HCT116 (cell line): ENCODE measurements around the gene CTSW. TPM values are rescaled to one million over a fixed set of nuclear protein-coding genes. Genes with fewer than 3 reads are reported as not detected.

Experiments
- ATAC-seq: fragments of 200-7000 bp; cut with Tn5 transposase; 2 replicates; pipeline ENCODE4 v1.9.1; 2020; ENCODE audit warnings: mild to moderate bottlenecking, moderate library complexity
- BruUV-seq: library from RNA; stranded (reverse); fragments of 400-500 nt; replicated peaks from 2 replicates; lab custom pipeline; 2021; lab: Mats Ljungman, UMichigan
- CTCF ChIA-PET: fragments of 300-600 bp; sonication (Branson Sonifier 250); formaldehyde crosslinking; loops from one replicate; lab custom pipeline; 2021; ENCODE audit warnings: antibody characterized with exemption; lab: Charles Lee
- POLR2A ChIA-PET: fragments of 300-600, 350-600 bp; sonication (Branson Sonifier 250); formaldehyde crosslinking; loops from one replicate; lab custom pipeline; 2021; ENCODE audit warnings: antibody characterized with exemption; lab: Charles Lee
- RAD21 ChIA-PET, 2 experiments: fragments of 300-600 bp; sonication (Branson Sonifier 250); formaldehyde crosslinking; loops; one replicate each; lab custom pipeline; 2023; ENCODE audit warnings: low total read pairs in 2 of 2; ENCODE audit not compliant: uncharacterized antibody in 2 of 2, unreplicated experiment in 2 of 2, low non-redundant PET in 1 of 2; lab: Charles Lee
- DNase-seq: peaks from one replicate; pipeline ENCODE4 v3.0.0-alpha.2; 2010; ENCODE audit warnings: low read depth, low spot score
- H2AFZ ChIP-seq: fragments of 200-600 bp; shearing (Covaris generic), sonication (generic); 2 replicates; pipeline ENCODE4 v1.6.1; 2017; ENCODE audit warnings: low read depth, mixed run types, mixed read lengths, antibody characterized with exemption, low read length; ENCODE audit not compliant: poor library complexity, severe bottlenecking
- H3K27ac ChIP-seq: 2 replicates; pipeline ENCODE4 v1.5.1; 2012; ENCODE audit warnings: low read depth, low read length
- H3K27me3 ChIP-seq: fragments of 200-600 bp; sonication (generic); 2 replicates; pipeline ENCODE4 v1.6.1; 2016; ENCODE audit warnings: mixed run types, low read length, mixed read lengths; ENCODE audit not compliant: insufficient read depth
- H3K36me3 ChIP-seq, 2 experiments: fragments of 200-500 bp in 1 of 2; fragments of 200-600 bp in 1 of 2; sonication (Bioruptor generic) in 1 of 2; sonication (generic) in 1 of 2; 2 replicates each; pipeline versions ENCODE4 v1.5.1 to v1.6.1; 2014 to 2016; ENCODE audit warnings: low read length in 2 of 2, inconsistent platforms in 1 of 2, mixed read lengths in 1 of 2, mixed run types in 1 of 2; ENCODE audit not compliant: insufficient read depth in 2 of 2, control insufficient read depth in 1 of 2
- H3K4me1 ChIP-seq, 2 experiments: fragments of 200-600 bp in 1 of 2; sonication (generic) in 1 of 2; 2 replicates each; pipeline versions ENCODE4 v1.5.1 to v1.6.1; 2012 to 2017; ENCODE audit warnings: low read length in 2 of 2, inconsistent platforms in 1 of 2, mild to moderate bottlenecking in 1 of 2, mixed read lengths in 1 of 2, mixed run types in 1 of 2, moderate library complexity in 1 of 2; ENCODE audit not compliant: insufficient read depth in 2 of 2, control insufficient read depth in 1 of 2
- H3K4me2 ChIP-seq: fragments of 200-600 bp; sonication (generic); 2 replicates; pipeline ENCODE4 v1.6.1; 2017; ENCODE audit warnings: mixed run types, low read length, mixed read lengths
- H3K4me3 ChIP-seq, 2 experiments: fragments of 200-600 bp in 1 of 2; sonication (generic) in 1 of 2; replicated peaks in 1 of 2; 2 replicates each; pipeline ENCODE4 v1.5.1; 2011 to 2016; ENCODE audit warnings: low read length in 2 of 2, control low read depth in 1 of 2, low read depth in 1 of 2, mild to moderate bottlenecking in 1 of 2, mixed read lengths in 1 of 2, mixed run types in 1 of 2
- H3K79me2 ChIP-seq: fragments of 200-600 bp; sonication (generic); 2 replicates; pipeline ENCODE4 v1.6.1; 2017; ENCODE audit warnings: mild to moderate bottlenecking, mixed run types, low read length, moderate library complexity, mixed read lengths; ENCODE audit not compliant: insufficient read depth
- H3K9ac ChIP-seq: fragments of 200-600 bp; sonication (generic); 2 replicates; pipeline ENCODE4 v1.6.1; 2016; ENCODE audit warnings: low read length, mixed read lengths
- H3K9me2 ChIP-seq: fragments of 200-600 bp; sonication (generic), shearing (Covaris generic); 2 replicates; pipeline ENCODE4 v1.6.1; 2017; ENCODE audit warnings: mixed run types, mild to moderate bottlenecking, moderate library complexity; ENCODE audit not compliant: insufficient read depth
- H3K9me3 ChIP-seq, 2 experiments: fragments of 200-500 bp in 1 of 2; fragments of 200-600 bp in 1 of 2; sonication (Bioruptor generic) in 1 of 2; sonication (generic) in 1 of 2; 2 replicates each; pipeline ENCODE4 v1.6.1; 2014 to 2017; ENCODE audit warnings: low read length in 2 of 2, mixed read lengths in 2 of 2, inconsistent platforms in 1 of 2, low read depth in 1 of 2, mild to moderate bottlenecking in 1 of 2, mixed run types in 1 of 2, moderate library complexity in 1 of 2; ENCODE audit not compliant: control insufficient read depth in 1 of 2, insufficient read depth in 1 of 2
- H4K20me1 ChIP-seq: fragments of 200-600 bp; sonication (generic), shearing (Covaris generic); 2 replicates; pipeline ENCODE4 v1.6.1; 2017; ENCODE audit warnings: mixed run types, mild to moderate bottlenecking, moderate library complexity; ENCODE audit not compliant: insufficient read depth
- ATF3 ChIP-seq: IDR thresholded peaks from 2 replicates; pipeline ENCODE4 v1.6.1; 2012
- CTCF ChIP-seq, 3 experiments: fragments of 200-600 bp in 1 of 3; sonication (generic) in 1 of 3; IDR thresholded peaks in 2 of 3; conservative IDR thresholded peaks in 1 of 3; 2 replicates each; pipeline ENCODE4 v1.5.1; 2012 to 2017; ENCODE audit warnings: low read depth in 2 of 3, low read length in 2 of 3, antibody characterized with exemption in 1 of 3, borderline replicate concordance in 1 of 3, control low read depth in 1 of 3, mild to moderate bottlenecking in 1 of 3, mixed read lengths in 1 of 3, mixed run types in 1 of 3, moderate library complexity in 1 of 3; ENCODE audit not compliant: insufficient read depth in 1 of 3
- SP1 ChIP-seq: IDR thresholded peaks from 2 replicates; pipeline ENCODE4 v1.6.1; 2012; ENCODE audit warnings: low read depth
- SRF ChIP-seq: IDR thresholded peaks from 2 replicates; pipeline ENCODE4 v1.6.1; 2012; ENCODE audit warnings: low read depth
- ZBTB33 ChIP-seq: IDR thresholded peaks from 2 replicates; pipeline ENCODE4 v1.6.1; 2011; ENCODE audit warnings: mild to moderate bottlenecking, low read length, moderate library complexity; ENCODE audit not compliant: insufficient replicate concordance; ENCODE audit errors: extremely low read depth
- ZFX ChIP-seq: fragments of 450-650 bp; IDR thresholded peaks from 2 replicates; pipeline ENCODE4 v1.6.1; 2017
- ZNF274 ChIP-seq: fragments of 200-500 bp; sonication (Bioruptor generic); IDR thresholded peaks from 2 replicates; pipeline ENCODE4 v1.6.1; 2014; ENCODE audit warnings: mild to moderate bottlenecking, low read depth, low read length, inconsistent platforms
- intact Hi-C: fragments of 100-400 bp; cut with micrococcal nuclease; formaldehyde crosslinking; loops from 2 replicates; pipeline ENCODE4 v1.10.0; 2022
- total RNA-seq: library from RNA; stranded (reverse); gene quantifications from one replicate; pipeline ENCODE4 v1.2.1, GENCODE V29; 2021; ENCODE audit not compliant: unreplicated experiment

CTSW gene
- total RNA-seq, 1 experiment from 2014 or later = not detected

- Histone ChIP-seq H3K4me3 (peak overlapping the region; percentile 85 to 100), H3K27me3 (no peaks in the 10 kb centered on the region), H3K27ac (peak overlapping the region; percentile 97), H2AFZ (no peak overlapping the region), H3K79me2 (peaks cover 59% of the 10 kb centered on the region), H3K9me2 (no peaks in the 10 kb centered on the region), H4K20me1 (peaks cover 15% of the 10 kb centered on the region; the same call in 1 of the 2 replicates), H3K4me2 (peak overlapping the region; percentile 77), H3K9me3 (no peaks in the 10 kb centered on the region), H3K9ac (peak overlapping the region; percentile 87), H3K36me3 (peaks cover 31 to 45% of the 10 kb centered on the region in 2 experiments), H3K4me1 (peaks cover 23 to 44% of the 10 kb centered on the region in 2 experiments)
- no TSS peak for BruUV-seq
- TF ChIP-seq CTCF (IDR thresholded peaks at IDR 0.05 in 2 of 3, conservative IDR thresholded peaks at IDR 0.05 in 1 of 3; ENCODE audit: borderline replicate concordance in 1 of 3, insufficient read depth in 1 of 3, low read depth in 2 of 3, low read length in 2 of 3) (no peak), ZFX (peak; percentile 75), SP1 (no peak), ATF3 (no peak), SRF (no peak), ZNF274 (no peak), ZBTB33 (no peak)
- intact Hi-C loops = no loop called here
- POLR2A ChIA-PET = interaction anchor here (0.6 to 5.3 kb wide), 6 partner anchors 9 to 311 kb away, joined by 4 to 84 read pairs (median 8); partner anchors contain the start of genes CCDC85B, FIBP and KAT5
- no peak for DNase-seq
- no peak; the same call in 1 of the 2 replicates for ATAC-seq
- CTCF ChIA-PET = interaction anchor here (4.3 kb wide), 1 partner anchor 33 kb away, joined by 82 read pairs; the partner anchor contains the start of genes CCDC85B and FIBP
- RAD21 ChIA-PET = no interaction called here
Measured at GRCh38 chr11:65857500-65857852, 22.2 kb upstream of the CTSW start.
